Choroid plexus epithelial cell (primary cell): ENCODE results near the gene TMEM8B.

ENCODE experiments used
- DNase-seq: peaks from one replicate; pipeline ENCODE4 v3.0.0-alpha.2; 2010; ENCODE audit warnings: low read depth
- H3K4me3 ChIP-seq: 2 replicates; pipeline ENCODE4 v1.5.1; 2011; ENCODE audit warnings: low read depth, mild to moderate bottlenecking, control low read depth, low read length, moderate library complexity
- TF ChIP-seq, protein P1 (sequence below): conservative IDR thresholded peaks from 2 replicates; pipeline ENCODE4 v1.5.1; 2011; ENCODE audit warnings: low read depth, mild to moderate bottlenecking, control low read depth, inconsistent platforms, low read length, moderate library complexity

The TMEM8B gene

DNA sequence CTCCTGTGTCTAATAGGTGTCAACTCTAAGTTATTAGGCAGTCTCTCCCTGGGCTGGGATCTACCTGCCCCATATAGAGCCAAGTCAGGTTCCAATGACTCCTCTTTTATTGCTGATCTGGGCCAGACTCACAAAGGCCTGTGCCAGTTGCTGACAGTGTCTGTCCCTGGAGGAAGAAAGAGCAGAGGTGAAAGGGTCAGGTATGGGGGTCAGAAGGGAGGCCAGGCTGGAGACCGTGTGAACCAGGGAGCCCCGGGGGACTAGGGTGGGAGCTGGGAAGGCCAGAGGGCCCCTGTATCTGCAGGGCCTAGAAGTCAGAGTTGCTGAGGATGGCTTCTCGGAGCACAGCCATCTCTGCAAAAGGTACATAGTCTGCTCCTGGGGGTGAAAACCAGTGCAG, 10.7 kb upstream of the TMEM8B start:
- H3K4me3 ChIP-seq, result no peak overlapping the region
- no peak for DNase-seq
- TF ChIP-seq, protein P1, sequence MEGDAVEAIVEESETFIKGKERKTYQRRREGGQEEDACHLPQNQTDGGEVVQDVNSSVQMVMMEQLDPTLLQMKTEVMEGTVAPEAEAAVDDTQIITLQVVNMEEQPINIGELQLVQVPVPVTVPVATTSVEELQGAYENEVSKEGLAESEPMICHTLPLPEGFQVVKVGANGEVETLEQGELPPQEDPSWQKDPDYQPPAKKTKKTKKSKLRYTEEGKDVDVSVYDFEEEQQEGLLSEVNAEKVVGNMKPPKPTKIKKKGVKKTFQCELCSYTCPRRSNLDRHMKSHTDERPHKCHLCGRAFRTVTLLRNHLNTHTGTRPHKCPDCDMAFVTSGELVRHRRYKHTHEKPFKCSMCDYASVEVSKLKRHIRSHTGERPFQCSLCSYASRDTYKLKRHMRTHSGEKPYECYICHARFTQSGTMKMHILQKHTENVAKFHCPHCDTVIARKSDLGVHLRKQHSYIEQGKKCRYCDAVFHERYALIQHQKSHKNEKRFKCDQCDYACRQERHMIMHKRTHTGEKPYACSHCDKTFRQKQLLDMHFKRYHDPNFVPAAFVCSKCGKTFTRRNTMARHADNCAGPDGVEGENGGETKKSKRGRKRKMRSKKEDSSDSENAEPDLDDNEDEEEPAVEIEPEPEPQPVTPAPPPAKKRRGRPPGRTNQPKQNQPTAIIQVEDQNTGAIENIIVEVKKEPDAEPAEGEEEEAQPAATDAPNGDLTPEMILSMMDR, result no peak

DNA sequence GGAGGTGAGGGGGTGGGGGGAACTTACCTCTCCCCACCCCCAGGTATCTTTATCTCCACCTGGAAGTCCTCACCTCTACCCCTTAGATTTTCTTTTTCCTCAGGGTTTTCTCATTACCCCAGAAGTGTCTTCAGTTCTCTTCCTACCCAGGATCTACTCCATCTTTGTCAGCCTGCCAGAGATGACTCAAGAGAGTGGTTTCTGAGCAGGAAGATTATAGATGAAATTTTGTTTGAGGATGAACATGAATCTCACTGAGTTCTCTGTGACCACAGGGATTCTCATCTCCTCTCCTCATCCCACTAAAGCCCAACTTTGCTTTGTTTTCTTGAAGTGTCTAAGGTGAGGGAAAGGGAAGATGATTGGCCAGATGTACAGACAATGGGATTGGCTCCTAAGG, 9.0 kb upstream of the TMEM8B start:
- TF ChIP-seq, protein P1, result no peak
- no peak overlapping the region for H3K4me3 ChIP-seq
- DNase-seq, result peak; percentile 78

DNA sequence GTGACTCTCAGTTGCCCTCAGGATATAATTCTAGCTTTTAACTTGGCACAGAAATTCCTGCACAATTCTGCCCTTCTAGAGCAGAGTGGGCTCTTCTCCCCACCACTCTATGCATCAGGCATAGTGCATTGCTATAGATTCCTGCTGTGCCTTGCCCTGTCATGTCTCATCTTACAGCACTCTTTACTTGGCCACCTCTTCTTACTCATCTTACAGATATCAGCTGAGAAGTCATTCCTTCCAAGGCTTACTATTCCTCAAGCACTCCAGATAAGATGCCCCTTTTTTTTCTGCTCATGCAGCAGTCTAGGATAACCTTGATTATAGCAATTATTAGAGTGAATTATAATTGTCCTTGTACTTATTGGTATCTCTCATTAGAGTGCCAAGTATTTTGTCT, 6.1 kb upstream of the TMEM8B start:
- TF ChIP-seq, protein P1, result no peak
- no peak overlapping the region for H3K4me3 ChIP-seq
- peak; percentile 36 for DNase-seq

DNA sequence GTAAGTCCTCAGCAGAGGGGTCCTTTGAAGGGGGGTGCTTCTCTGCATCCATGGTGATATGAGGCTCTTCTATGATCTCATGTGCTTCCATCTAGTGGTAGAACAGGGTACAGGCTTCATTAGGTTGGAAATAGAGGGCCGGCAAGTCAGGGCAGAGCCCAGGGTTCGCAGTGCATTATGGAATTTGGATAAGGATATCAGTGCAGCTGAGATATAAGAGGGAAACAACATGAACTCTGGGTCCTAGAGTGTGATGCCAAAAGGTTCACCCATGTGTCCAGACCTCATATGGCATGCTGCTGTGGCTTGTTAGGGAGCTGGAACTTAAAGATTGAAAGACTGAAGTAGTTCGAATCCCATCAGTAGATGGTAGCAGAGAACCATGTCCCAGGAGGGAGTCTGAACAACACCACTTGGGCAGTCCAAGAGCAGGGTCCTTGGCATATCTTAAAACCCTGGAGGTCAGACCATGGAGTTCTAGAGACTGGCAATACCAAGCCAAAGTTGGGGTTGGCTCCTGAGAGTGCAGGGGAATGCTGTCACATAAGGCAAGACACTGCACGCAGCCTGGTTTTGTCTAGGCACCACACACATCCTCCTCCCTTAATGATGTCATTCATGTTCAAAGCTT, 2.8 kb upstream of the TMEM8B start:
- peak; percentile 83 for DNase-seq
- TF ChIP-seq, protein P1, result peak; percentile 78

DNA sequence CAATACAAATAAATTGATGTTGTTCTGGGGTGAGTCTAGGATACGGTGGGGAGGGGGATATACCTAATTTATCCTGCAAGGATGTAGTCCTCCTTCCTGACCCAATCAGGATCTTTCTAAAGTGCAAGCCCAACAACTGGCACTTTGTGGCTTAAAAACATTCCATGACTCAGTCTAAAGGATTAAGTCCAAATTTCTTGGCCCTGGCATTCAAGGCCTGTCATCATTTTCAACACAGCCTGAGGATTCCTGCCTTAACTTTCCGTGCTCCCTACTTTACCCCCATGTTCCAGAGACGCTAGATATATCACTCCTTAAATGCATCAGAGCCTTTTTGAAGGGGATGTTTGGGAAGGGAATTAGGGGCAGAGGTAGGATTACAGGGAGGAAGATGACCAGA, 1.5 kb upstream of the TMEM8B start:
- TF ChIP-seq, protein P1, result no peak
- no peak overlapping the region for H3K4me3 ChIP-seq
- DNase-seq, result no peak

More for the DNA sequence above, 2.8 kb upstream of the TMEM8B start:
- no peak overlapping the region for H3K4me3 ChIP-seq

DNA sequence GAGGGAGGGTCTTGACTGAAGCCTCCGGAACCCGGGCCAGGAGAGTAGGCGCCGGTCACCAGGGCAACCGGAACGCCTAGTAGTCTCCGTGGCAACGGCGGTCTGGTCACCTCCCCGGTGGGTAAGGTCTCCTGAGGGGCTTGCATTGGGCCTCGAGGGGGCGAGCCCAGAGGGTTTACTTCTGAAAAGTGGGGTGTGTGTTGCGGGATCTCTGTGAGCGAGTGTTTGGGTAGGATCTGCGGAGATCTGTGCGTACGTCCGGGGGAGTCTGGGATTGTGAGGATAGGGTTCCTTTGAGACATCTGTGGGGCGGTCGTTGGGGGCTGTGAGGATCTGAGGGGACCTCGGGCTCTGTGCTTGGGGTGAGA, 328 bp upstream of the TMEM8B start, which contains the start of gene FAM221B:
Gene FAM221B, minus strand, starts transcription at position 17 of the 368 bp plus-strand sequence. CDS start 2,571 bp downstream, outside the sequence.
- peak within 1 kb of the TSS; percentile 73 for H3K4me3 ChIP-seq
- TF ChIP-seq, protein P1, result no peak
- DNase-seq, result no peak

DNA sequence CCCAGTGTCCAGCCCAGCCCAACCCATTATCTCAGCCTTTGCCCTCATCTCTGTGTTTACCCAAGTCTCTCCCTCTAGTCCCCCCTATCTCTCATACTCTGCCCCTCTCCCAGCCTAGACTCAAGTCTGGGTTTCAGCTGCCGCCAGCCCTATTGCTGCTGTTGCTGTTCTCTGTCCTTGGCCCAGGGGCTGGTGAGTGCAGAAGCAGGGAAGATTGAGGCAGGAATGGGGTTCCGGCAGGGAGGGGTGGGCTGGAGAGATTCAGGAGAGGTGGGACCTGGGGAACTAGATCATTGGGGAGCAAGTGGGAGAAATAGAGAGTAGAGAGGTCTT, 702 bp downstream of the TMEM8B start:
- TF ChIP-seq, protein P1, result no peak
- DNase-seq, result no peak
- H3K4me3 ChIP-seq, result peak overlapping the region; percentile 73
